AG10803 (cell line): ENCODE measurements around the gene SYT7.

Source experiments
- DNase-seq: peaks from one replicate; pipeline ENCODE4 v3.0.0; 2010; ENCODE audit warnings: low read depth
- H3K4me3 ChIP-seq: 2 replicates; pipeline ENCODE4 v1.5.1; 2011; ENCODE audit warnings: mild to moderate bottlenecking, low read length, control low read depth
- CTCF ChIP-seq: conservative IDR thresholded peaks from 2 replicates; pipeline ENCODE4 v1.5.1; 2011; ENCODE audit warnings: mild to moderate bottlenecking, low read length, control low read depth, inconsistent platforms

Gene SYT7

GRCh38 chr11:61496602-61497400 lies 84.1 kb downstream of the SYT7 start:
- TF ChIP-seq CTCF, result no peak
- no peak for DNase-seq
- H3K4me3 ChIP-seq, result no peak overlapping the region

DNA sequence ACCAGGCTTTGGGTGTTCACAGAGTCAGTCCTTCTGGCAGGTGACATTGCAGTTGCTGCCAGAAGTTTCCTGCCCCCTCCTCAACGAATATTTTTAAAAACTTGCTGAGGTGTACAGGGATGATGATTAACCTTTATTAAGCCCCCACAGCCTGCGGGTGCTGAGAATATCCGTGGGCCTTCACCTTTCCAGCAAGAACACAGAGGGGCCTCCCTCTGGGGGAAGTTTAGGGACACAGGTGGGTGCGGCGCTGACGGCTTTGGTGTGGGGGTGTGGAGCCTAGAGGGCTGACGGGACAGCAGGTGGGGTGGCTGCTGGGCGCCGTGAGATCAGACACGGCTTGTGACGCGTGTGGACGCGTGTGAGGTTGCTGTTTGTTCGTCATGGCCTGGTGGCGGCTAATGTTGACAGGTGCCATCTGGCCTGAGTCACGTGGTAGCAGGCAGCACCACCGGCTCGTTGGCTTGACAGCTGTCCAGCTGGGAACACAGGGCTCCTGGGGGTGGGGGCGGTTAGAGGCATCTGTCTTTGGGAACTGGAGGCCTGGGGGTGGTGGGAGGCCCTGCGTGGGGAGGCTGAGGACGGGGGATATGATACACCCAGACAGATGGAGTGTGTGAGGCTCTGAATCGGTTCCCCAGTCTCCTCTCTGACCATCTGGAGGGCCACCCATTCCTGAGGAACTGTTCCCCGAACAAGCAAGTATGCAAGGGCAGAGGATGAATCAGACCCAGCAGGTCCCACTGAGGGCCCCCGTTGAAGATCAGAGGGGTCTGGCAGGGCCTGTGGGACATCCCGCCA lies 84.9 kb downstream of the SYT7 start:
- no peak for TF ChIP-seq CTCF
- H3K4me3 ChIP-seq, result no peak overlapping the region
- DNase-seq, result no peak

GRCh38 chr11:61494381-61494961 lies 86.4 kb downstream of the SYT7 start:
- DNase-seq, result no peak
- no peak for TF ChIP-seq CTCF
- H3K4me3 ChIP-seq, result no peak overlapping the region

DNA sequence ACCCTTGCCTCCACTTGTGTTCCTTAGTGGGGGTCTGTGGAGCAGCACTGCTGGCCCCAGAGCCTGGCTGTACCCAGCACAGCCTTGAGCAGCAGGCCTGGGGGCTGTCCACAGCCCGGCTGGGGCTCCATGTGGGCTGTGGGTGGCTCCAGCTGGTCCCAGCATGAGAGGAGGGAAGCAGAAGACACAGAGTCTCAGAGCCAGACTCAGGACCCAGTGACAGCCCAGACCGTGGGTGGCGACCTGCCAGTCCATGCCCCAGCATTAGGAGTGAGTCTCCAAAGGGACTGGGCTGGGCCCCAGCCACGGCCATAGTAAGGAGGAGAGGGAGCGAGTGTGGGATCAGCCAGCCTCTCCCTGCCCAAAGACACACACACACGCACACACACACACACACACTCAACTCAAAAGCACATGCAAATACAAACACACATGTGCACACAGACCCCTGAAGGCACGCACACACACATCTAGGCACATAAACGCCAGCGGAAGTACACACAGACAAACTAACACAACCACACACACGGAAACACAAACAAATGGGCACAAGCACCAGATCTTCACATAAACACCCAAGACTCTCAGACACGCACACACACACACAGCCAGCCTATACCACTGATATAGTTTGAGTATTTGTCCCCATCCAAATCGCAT lies 89.0 kb downstream of the SYT7 start:
- no peak for DNase-seq
- H3K4me3 ChIP-seq, result no peak overlapping the region
- TF ChIP-seq CTCF, result no peak

- peak; percentile 42 for DNase-seq
- no peak for TF ChIP-seq CTCF
- no peak overlapping the region for H3K4me3 ChIP-seq
Measured at GRCh38 chr11:61489833-61490721, 90.8 kb downstream of the SYT7 start.

- H3K4me3 ChIP-seq, result no peak overlapping the region
- no peak for DNase-seq
- TF ChIP-seq CTCF, result no peak
Measured at GRCh38 chr11:61488651-61489291, 92.1 kb downstream of the SYT7 start.
